Caco-2 (cell line): ENCODE data around the gene C19orf12. TPM values are rescaled to one million over a fixed set of nuclear protein-coding genes. Genes with fewer than 3 reads are reported as not detected.

ENCODE experiments used
- BruUV-seq: library from RNA; stranded (reverse); fragments of 400-500 nt; replicated peaks from 2 replicates; lab custom pipeline; 2021; lab: Mats Ljungman, UMichigan
- CTCF ChIA-PET: fragments of 300-600 bp; sonication (Branson Sonifier 250); formaldehyde crosslinking; loops from one replicate; lab custom pipeline; 2022; ENCODE audit warnings: antibody characterized with exemption; lab: Charles Lee
- POLR2A ChIA-PET: fragments of 300-600 bp; sonication (Branson Sonifier 250); formaldehyde crosslinking; loops from one replicate; lab custom pipeline; 2022; ENCODE audit warnings: antibody characterized with exemption; lab: Charles Lee
- DNase-seq, 2 experiments: peaks; one replicate each; pipeline versions ENCODE4 v3.0.0 to v3.0.0-alpha.2; 2020 to 2022
- H3K27me3 ChIP-seq: replicated peaks from 2 replicates; pipeline ENCODE4 v1.6.0; 2011; ENCODE audit warnings: low read length; ENCODE audit not compliant: control insufficient read depth, insufficient read depth
- H3K36me3 ChIP-seq: 2 replicates; pipeline ENCODE4 v1.5.1; 2011; ENCODE audit warnings: low read length; ENCODE audit not compliant: control insufficient read depth, insufficient read depth
- H3K4me1 ChIP-seq: fragments of 250-450 bp; sonication (Bioruptor Pico); 2 replicates; pipeline ENCODE4 v1.5.1; 2020; ENCODE audit warnings: mild to moderate bottlenecking
- H3K4me3 ChIP-seq: 2 replicates; pipeline ENCODE4 v1.5.1; 2011; ENCODE audit warnings: low read depth, mild to moderate bottlenecking, control low read depth, low read length
- H3K9me3 ChIP-seq: fragments of 250-450 bp; sonication (Bioruptor Pico); 2 replicates; pipeline ENCODE4 v1.5.1; 2020; ENCODE audit warnings: mild to moderate bottlenecking, moderate library complexity
- H3K27ac Mint-ChIP-seq: one replicate; pipeline ENCODE4 v1.8.0; 2022; ENCODE audit warnings: mixed read lengths; ENCODE audit not compliant: unreplicated experiment
- H3K27me3 Mint-ChIP-seq: one replicate; pipeline ENCODE4 v1.8.0; 2022; ENCODE audit warnings: mixed read lengths; ENCODE audit not compliant: insufficient read depth, unreplicated experiment
- H3K36me3 Mint-ChIP-seq: one replicate; pipeline ENCODE4 v1.8.0; 2022; ENCODE audit warnings: mild to moderate bottlenecking, mixed read lengths; ENCODE audit not compliant: insufficient read depth, unreplicated experiment
- H3K4me1 Mint-ChIP-seq: one replicate; pipeline ENCODE4 v1.8.0; 2022; ENCODE audit warnings: low read depth, mixed read lengths; ENCODE audit not compliant: unreplicated experiment
- H3K4me3 Mint-ChIP-seq: one replicate; pipeline ENCODE4 v1.8.0; 2022; ENCODE audit warnings: mild to moderate bottlenecking, moderate library complexity, mixed read lengths; ENCODE audit not compliant: unreplicated experiment
- H3K9me3 Mint-ChIP-seq: one replicate; pipeline ENCODE4 v1.8.0; 2022; ENCODE audit warnings: mixed read lengths; ENCODE audit not compliant: unreplicated experiment
- CTCF ChIP-seq, 2 experiments: fragments of 200-600 bp in 1 of 2; IDR thresholded peaks; 1 replicate in 1 of 2; 2 replicates in 1 of 2; pipeline versions ENCODE4 v1.5.1 to v1.8.0; 2011 to 2022; ENCODE audit warnings: antibody characterized with exemption in 1 of 2, control low read depth in 1 of 2, inconsistent platforms in 1 of 2, low read depth in 1 of 2, low read length in 1 of 2, mild to moderate bottlenecking in 1 of 2, moderate library complexity in 1 of 2; ENCODE audit not compliant: insufficient read depth in 1 of 2, severe bottlenecking in 1 of 2, unreplicated experiment in 1 of 2
- intact Hi-C: fragments of 100-400 bp; cut with micrococcal nuclease; formaldehyde crosslinking; loops from one replicate; pipeline ENCODE4 v1.10.0; 2022; ENCODE audit not compliant: unreplicated experiment
- total RNA-seq: library from RNA; stranded (reverse); gene quantifications from 2 replicates; pipeline ENCODE4 v1.2.3, GENCODE V29; 2022

C19orf12 gene
- total RNA-seq, 1 experiment from 2014 or later: 20.8 TPM

GRCh38 chr19:29753190-29753933 is 38.3 kb upstream of the C19orf12 start:
- Mint-ChIP-seq H3K27ac (no peak overlapping the region), H3K4me1 (no peaks in the 10 kb centered on the region), H3K36me3 (no peaks in the 10 kb centered on the region), H3K4me3 (no peak overlapping the region), H3K9me3 (no peaks in the 10 kb centered on the region), H3K27me3 (peaks cover 4% of the 10 kb centered on the region)
- H3K27me3 ChIP-seq: no peaks in the 10 kb centered on the region
- H3K4me3 ChIP-seq: no peak overlapping the region
- H3K36me3 ChIP-seq: no peaks in the 10 kb centered on the region
- ChIA-PET POLR2A (no interaction called here), CTCF (no interaction called here)
- no peak for DNase-seq
- no peaks in the 10 kb centered on the region for H3K9me3 ChIP-seq
- no peak for TF ChIP-seq CTCF (IDR thresholded peaks at IDR 0.05; ENCODE audit: insufficient read depth in 1 of 2, low read depth in 1 of 2, low read length in 1 of 2, severe bottlenecking in 1 of 2, unreplicated experiment in 1 of 2)
- intact Hi-C loops: no loop called here
- no TSS peak for BruUV-seq
- no peaks in the 10 kb centered on the region for H3K4me1 ChIP-seq

GRCh38 chr19:29752450-29753025 is 37.5 kb upstream of the C19orf12 start:
- Mint-ChIP-seq H3K36me3 (no peaks in the 10 kb centered on the region), H3K9me3 (no peaks in the 10 kb centered on the region), H3K4me3 (no peak overlapping the region), H3K27me3 (peaks cover 8% of the 10 kb centered on the region), H3K4me1 (no peaks in the 10 kb centered on the region), H3K27ac (no peak overlapping the region)
- DNase-seq: no peak
- no peak overlapping the region for H3K4me3 ChIP-seq
- H3K36me3 ChIP-seq: no peaks in the 10 kb centered on the region
- ChIA-PET POLR2A (interaction anchor here (0.6 kb wide), 1 partner anchor 9 kb away, joined by 3 read pairs; no protein-coding TSS in a partner anchor), CTCF (no interaction called here)
- H3K4me1 ChIP-seq: no peaks in the 10 kb centered on the region
- H3K27me3 ChIP-seq: no peaks in the 10 kb centered on the region
- BruUV-seq: no TSS peak
- intact Hi-C loops: no loop called here
- H3K9me3 ChIP-seq: no peaks in the 10 kb centered on the region
- no peak for TF ChIP-seq CTCF (IDR thresholded peaks at IDR 0.05; ENCODE audit: insufficient read depth in 1 of 2, low read depth in 1 of 2, low read length in 1 of 2, severe bottlenecking in 1 of 2, unreplicated experiment in 1 of 2)

GRCh38 chr19:29751932-29752331 is 36.9 kb upstream of the C19orf12 start:
- no peaks in the 10 kb centered on the region for H3K9me3 ChIP-seq
- H3K4me1 ChIP-seq: no peaks in the 10 kb centered on the region
- H3K9me3 Mint-ChIP-seq: no peaks in the 10 kb centered on the region
- TF ChIP-seq CTCF (IDR thresholded peaks at IDR 0.05; ENCODE audit: insufficient read depth in 1 of 2, low read depth in 1 of 2, low read length in 1 of 2, severe bottlenecking in 1 of 2, unreplicated experiment in 1 of 2): no peak
- BruUV-seq: no TSS peak
- H3K36me3 ChIP-seq: no peaks in the 10 kb centered on the region
- H3K4me3 ChIP-seq: no peak overlapping the region
- no peak for DNase-seq
- no peaks in the 10 kb centered on the region for H3K4me1 Mint-ChIP-seq
- no peak overlapping the region for H3K4me3 Mint-ChIP-seq
- no peaks in the 10 kb centered on the region for H3K27me3 ChIP-seq
- H3K36me3 Mint-ChIP-seq: no peaks in the 10 kb centered on the region
- intact Hi-C loops: no loop called here
- no peak overlapping the region for H3K27ac Mint-ChIP-seq
- peaks cover 8% of the 10 kb centered on the region for H3K27me3 Mint-ChIP-seq
- ChIA-PET CTCF (no interaction called here), POLR2A (no interaction called here)
